ACHN (cell line): ENCODE results near the gene FGFR4.
"Not testable (repeated sequence)": the region's sequence is repeated elsewhere in the genome, so short reads cannot be mapped to it uniquely, and the experiment has no call there.

Experiments
- DNase-seq: peaks from one replicate; pipeline ENCODE4 v3.0.0-alpha.2; 2015
- in situ Hi-C: cut with HindIII; loops from 2 replicates; pipeline ENCODE4 v1.10.0; 2017; ENCODE audit warnings: low sequenced_read_pairs, low pct_ligation_motif_present, low pct_unique_long_range_greater_than_20kb

Gene FGFR4

GRCh38 chr5:177086654-177087397, at the start of gene FGFR4:
FGFR4 (plus strand) TSS chr5:177086915; CDS start chr5:177089603, 2,688 bp downstream.
- in situ Hi-C loops: no loop called here
- peak; percentile 88 for DNase-seq

DNA sequence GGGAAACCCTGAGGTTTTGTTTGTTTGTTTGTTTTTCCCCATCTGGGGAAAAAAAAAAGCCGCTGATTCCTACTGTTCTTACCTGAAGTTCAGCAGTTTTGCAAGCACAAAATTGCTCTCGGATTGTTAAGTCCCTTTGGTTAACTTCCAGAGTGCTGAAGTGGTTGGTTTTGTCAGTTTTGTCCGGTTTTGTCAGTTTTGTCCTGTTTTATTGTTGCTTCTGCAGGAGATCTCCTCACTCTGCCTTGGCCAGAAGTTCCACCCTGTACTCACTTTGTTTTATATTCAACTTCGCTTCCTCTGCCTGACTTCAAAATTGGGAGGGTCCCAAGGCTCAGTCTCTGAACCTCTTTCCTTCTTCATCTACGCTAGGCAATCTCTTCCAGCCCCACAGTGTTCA, 49.8 kb upstream of the FGFR4 start:
- no peak for DNase-seq
- in situ Hi-C loops: no loop called here

DNA sequence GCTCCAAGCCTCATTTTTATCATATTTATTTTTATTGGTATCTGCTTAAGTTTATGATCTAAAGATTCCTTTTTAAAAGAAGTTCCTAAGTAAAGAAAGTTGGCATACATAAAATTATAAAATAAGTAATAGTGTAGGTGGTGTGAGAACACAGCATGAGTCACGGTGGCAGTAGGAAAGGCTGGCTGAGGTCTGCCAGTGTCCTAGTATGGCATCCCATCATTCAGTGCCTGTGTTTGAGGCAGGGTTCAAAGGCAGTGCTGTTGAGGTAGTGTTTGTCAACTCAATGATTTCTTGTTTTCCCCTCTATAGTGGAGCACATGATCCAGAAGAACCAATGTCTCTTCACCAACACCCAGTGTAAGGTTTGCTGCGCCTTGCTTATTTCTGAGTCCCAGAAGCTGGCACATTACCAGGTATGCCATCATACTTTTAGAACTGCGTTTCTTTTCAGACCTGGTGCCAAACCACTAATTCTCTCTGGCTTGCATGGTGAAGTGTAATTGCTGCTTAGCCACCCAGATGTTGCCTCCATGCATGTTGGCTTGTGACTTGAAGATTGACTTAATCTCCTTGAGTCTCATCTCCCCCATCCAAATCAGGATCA, 45.8 kb upstream of the FGFR4 start:
- DNase-seq: no peak
- in situ Hi-C loops: no loop called here

- DNase-seq: no peak
- in situ Hi-C loops: no loop called here
These were observed 44.8 kb upstream of the FGFR4 start for GRCh38 chr5:177041936-177042335.

DNA sequence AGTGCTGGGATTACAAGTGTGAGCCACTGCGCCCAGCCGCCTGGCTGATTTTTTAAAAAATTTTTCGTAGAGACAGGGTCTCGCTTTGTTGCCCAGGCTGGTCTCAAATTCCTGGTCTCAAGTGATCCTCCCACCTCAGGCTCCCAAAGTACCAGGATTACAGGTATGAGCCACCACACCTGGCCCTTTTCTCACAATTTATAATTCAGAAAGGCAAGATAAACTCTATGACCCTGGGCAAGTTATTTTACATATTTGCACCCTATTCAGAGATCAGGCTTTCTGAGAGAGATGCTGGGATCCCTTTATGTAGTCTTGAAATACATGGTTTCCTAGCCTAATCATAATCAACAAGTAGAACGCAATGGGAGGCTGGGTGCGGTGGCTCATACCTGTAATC, 43.6 kb upstream of the FGFR4 start:
- in situ Hi-C loops: no loop called here
- DNase-seq: no peak

GRCh38 chr5:177043958-177044357, 42.8 kb upstream of the FGFR4 start:
- in situ Hi-C loops: no loop called here

GRCh38 chr5:177044641-177045040, 42.1 kb upstream of the FGFR4 start:
- DNase-seq: no peak
- in situ Hi-C loops: no loop called here

More at GRCh38 chr5:177043958-177044357, 42.8 kb upstream of the FGFR4 start:
- no peak for DNase-seq

DNA sequence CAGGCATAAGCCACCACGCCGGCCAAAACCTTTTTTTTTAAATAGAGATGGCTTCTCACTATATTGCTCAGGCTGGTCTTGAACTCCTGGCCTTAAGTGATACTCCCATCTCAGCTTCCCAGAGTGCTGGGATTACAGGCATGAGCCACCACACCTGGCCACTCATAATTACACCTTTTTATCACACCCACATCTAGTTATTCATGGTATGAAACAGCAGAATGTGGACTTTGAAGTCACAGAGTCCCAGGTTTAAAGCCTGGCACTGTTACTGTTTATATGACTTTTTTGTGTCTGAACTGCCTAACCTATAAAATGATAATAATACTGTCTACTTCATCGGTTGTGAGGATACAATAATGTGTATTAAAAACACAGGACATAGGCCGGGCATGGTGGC, 41.1 kb upstream of the FGFR4 start:
- no peak for DNase-seq
- in situ Hi-C loops: no loop called here

DNA sequence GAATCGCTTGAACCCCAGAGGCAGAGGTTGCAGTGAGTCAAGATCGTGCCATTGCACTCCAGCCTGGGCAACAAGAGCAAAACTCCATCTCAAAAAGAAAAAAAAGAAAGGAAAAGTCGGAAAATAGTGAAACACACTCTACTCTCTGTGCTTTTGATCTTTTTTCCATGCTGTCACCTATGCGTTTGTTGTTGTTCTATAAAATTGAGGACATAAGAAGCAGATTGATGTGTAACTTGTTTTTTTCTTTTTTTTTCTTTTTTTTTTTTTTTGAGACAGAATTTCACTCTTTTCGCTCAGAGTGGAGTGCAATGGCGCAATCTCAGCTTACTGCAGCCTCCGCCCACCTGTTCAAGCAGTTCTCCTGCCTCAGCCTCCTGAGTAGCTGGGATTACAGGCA, 38.2 kb upstream of the FGFR4 start:
- DNase-seq, in situ Hi-C loops: not testable (repeated sequence)

- no peak for DNase-seq
- in situ Hi-C loops: no loop called here
These were observed 37.4 kb upstream of the FGFR4 start for GRCh38 chr5:177049285-177049684.

GRCh38 chr5:177064500-177065277, 22.0 kb upstream of the FGFR4 start:
- no peak for DNase-seq
- in situ Hi-C loops: no loop called here

DNA sequence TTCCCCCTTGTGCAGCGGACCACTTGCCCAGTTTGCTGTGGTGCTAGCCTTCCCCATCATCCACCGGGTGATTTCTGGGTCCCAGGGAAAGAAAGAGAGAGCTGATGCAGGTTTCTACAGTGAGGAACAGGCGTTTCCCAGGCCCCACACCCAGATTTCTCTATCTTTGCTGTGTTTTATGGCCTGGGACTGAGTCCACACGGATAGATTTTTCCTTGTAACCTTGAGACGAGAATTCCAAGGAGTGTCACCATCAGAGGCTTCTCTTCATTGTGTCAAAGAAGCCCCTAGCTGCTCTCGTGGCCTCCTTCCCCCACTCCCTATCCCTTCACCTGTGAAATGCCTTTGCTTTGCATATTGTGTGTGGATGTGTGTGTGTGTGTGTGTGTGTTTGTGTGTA, 21.2 kb upstream of the FGFR4 start:
- in situ Hi-C loops: no loop called here
- no peak for DNase-seq

GRCh38 chr5:177066224-177066623, 20.5 kb upstream of the FGFR4 start:
- DNase-seq: no peak
- in situ Hi-C loops: no loop called here

DNA sequence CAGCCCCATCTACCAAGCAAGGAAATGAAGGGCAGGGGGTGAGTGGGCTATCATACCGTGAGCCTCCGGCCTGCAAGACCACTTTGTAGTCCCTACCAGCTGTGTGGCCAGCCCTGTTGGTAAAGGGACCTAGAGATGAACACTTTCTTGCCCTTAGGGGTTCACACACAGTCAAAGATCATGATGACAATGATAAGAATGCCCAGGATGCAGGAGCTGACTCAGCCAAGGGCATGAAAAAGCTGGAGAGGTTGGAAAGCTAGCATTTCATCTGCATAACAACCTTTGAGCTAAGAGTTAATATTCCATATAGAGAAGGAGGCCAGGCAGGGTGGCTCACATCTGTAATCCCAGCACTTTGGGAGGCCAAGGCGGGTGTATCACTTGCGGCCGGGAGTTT, 19.2 kb upstream of the FGFR4 start:
- in situ Hi-C loops: no loop called here

GRCh38 chr5:177070536-177071191, 16.1 kb upstream of the FGFR4 start:
- in situ Hi-C loops: no loop called here
- no peak for DNase-seq

More for the DNA sequence above, 19.2 kb upstream of the FGFR4 start:
- no peak for DNase-seq

- in situ Hi-C loops: no loop called here
- DNase-seq: peak; percentile 83
These were observed 14.9 kb upstream of the FGFR4 start for GRCh38 chr5:177071666-177072385.

GRCh38 chr5:177077335-177077734, 9.4 kb upstream of the FGFR4 start:
- no peak for DNase-seq
- in situ Hi-C loops: no loop called here

DNA sequence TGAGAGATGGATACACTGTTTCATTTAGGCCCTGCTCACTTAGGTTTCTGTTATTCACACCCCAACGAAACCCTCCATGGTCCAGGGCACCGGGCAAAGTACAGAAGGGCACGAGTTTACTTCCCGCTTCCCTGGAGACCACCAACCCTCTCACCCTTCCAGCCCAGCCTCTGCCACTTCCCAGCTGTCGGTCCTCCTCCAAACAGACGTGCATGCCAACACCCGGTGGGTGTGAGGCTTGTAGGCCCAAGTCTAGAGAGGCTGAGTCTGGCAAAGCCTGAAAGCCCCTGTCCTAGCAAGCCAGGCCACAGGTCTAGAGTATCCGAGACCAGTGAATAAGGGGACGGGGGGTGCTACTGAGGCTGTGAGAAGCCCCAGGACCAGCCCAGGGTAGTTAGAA, 7.1 kb upstream of the FGFR4 start:
- in situ Hi-C loops: no loop called here
- DNase-seq: no peak
